Measurements from ENCODE around the gene SIM2. TPM values are rescaled to one million over a fixed set of nuclear protein-coding genes. Genes with fewer than 3 reads are reported as not detected.

Gene SIM2
- total RNA-seq, 1 experiment from 2014 or later = not detected

DNA sequence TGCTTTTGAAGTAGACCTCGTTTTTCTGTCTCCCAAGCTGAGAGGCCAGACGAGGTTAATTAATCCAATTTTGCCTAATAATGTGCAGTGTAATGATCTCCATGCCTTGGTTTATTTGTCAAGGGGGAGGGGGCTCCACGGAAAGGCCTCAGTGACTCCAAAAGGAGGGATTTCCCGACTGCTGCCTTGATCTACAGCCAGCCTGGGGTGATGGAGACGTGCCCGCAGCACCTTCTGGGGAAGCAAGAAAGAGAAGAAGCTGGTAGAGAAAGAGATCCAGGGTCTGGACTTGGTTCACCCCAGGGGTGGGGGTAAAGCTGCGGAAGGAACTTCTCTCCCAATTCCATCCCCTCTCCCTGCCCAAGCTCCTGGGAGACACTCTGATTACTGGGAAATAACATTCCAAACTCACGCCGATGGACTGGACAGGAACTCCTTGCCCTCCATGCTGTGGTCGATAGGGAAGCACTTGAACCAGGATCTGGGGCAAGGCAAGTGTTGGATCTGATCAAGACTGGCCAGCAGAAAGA is 44.1 kb upstream of the SIM2 start:
- Histone ChIP-seq H4K91ac (ENCODE audit: insufficient read length, low read depth, low read length) (no peak overlapping the region), H2BK15ac (ENCODE audit: low read depth, low read length) (no peak overlapping the region), H3K9ac (ENCODE audit: extremely low read depth, insufficient read length, low read length) (no peak overlapping the region), H2AK5ac (ENCODE audit: insufficient read length, low read length) (no peak overlapping the region), H3K79me1 (ENCODE audit: insufficient read depth, low read depth, low read length, poor library complexity, severe bottlenecking) (no peaks in the 10 kb centered on the region), H3K9me3 (ENCODE audit: control insufficient read depth, low read depth, low read length) (no peaks in the 10 kb centered on the region), H2BK12ac (ENCODE audit: insufficient read length, low read depth, low read length) (no peak overlapping the region), H3K4me1 (ENCODE audit: insufficient read depth, low read length) (no peaks in the 10 kb centered on the region), H2BK120ac (ENCODE audit: low read depth, low read length, poor library complexity, severe bottlenecking) (no peak overlapping the region), H3K23me2 (ENCODE audit: insufficient read length, low read depth, low read length, poor library complexity, severe bottlenecking) (no peaks in the 10 kb centered on the region), H3K27ac (ENCODE audit: insufficient read length, low read depth, low read length) (no peak overlapping the region), H3K23ac (ENCODE audit: insufficient read length, low read depth, low read length) (no peak overlapping the region), H3K4me2 (ENCODE audit: insufficient read depth, insufficient read length, low read length) (no peak overlapping the region), H3K27me3 (ENCODE audit: insufficient read depth, low read length) (no peaks in the 10 kb centered on the region), H2AFZ (ENCODE audit: low read length) (no peak overlapping the region), H4K8ac (replicated peaks; ENCODE audit: insufficient read length, low read depth, low read length) (no peak overlapping the region), H3K18ac (ENCODE audit: insufficient read length, low read depth, low read length) (no peak overlapping the region), H4K5ac (ENCODE audit: insufficient read length, low read depth, low read length) (no peak overlapping the region), H3K14ac (ENCODE audit: insufficient read depth, low read length) (no peak overlapping the region), H2BK20ac (ENCODE audit: low read depth, low read length, poor library complexity, severe bottlenecking) (no peak overlapping the region), H4K20me1 (ENCODE audit: control insufficient read depth, insufficient read depth, insufficient read length) (no peaks in the 10 kb centered on the region), H3K56ac (ENCODE audit: insufficient read length, low read depth, low read length) (no peak overlapping the region), H3T11ph (ENCODE audit: low read length) (no peak overlapping the region), H3K79me2 (ENCODE audit: insufficient read depth, low read length) (no peaks in the 10 kb centered on the region), H2BK5ac (ENCODE audit: insufficient read length, low read length) (no peak overlapping the region), H3K4ac (ENCODE audit: low read depth, low read length) (no peak overlapping the region)
- Mint-ChIP-seq H3K27ac (peak overlapping the region in 1 of 3 experiments; percentile 31; a peak in 1 of 7 replicates), H3K4me1 (0 out of 4 replicates have a peak, but pooled peaks cover 0 to 2% of the 10 kb centered on the region in 2 experiments), H3K36me3 (ENCODE audit: insufficient read depth in 1 of 3, low read depth in 3 of 3) (no peaks in the 10 kb centered on the region), H3K27me3 (ENCODE audit: low read depth) (peaks cover 10% of the 10 kb centered on the region), H3K9me3 (no peaks in the 10 kb centered on the region), H3K4me3 (no peak overlapping the region)
- no peak for DNase-seq
- TF ChIP-seq, protein P1, sequence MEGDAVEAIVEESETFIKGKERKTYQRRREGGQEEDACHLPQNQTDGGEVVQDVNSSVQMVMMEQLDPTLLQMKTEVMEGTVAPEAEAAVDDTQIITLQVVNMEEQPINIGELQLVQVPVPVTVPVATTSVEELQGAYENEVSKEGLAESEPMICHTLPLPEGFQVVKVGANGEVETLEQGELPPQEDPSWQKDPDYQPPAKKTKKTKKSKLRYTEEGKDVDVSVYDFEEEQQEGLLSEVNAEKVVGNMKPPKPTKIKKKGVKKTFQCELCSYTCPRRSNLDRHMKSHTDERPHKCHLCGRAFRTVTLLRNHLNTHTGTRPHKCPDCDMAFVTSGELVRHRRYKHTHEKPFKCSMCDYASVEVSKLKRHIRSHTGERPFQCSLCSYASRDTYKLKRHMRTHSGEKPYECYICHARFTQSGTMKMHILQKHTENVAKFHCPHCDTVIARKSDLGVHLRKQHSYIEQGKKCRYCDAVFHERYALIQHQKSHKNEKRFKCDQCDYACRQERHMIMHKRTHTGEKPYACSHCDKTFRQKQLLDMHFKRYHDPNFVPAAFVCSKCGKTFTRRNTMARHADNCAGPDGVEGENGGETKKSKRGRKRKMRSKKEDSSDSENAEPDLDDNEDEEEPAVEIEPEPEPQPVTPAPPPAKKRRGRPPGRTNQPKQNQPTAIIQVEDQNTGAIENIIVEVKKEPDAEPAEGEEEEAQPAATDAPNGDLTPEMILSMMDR (conservative IDR thresholded peaks at IDR 0.05) = no peak
- no CpG with 5 or more reads among the region's 10 CpGs for whole genome bisulfite sequencing (ENCODE audit: extremely low coverage, insufficient read length, low lambda C conversion rate)

Measured in H9 (cell line).